Stimulated activated CD4-positive, alpha-beta T cell treated with anti-CD3 and anti-CD28 coated beads, TNF-alpha, amount 100 ng/mL, for 24 hours (primary cell): Measurements from ENCODE around the gene TRABD.
"Not testable (repeated sequence)": the region's sequence is repeated elsewhere in the genome, so short reads cannot be mapped to it uniquely, and the experiment has no call there.

Experiments used
- DNase-seq, 3 experiments: peaks; one replicate each; pipeline ENCODE4 v3.0.0-alpha.2; 2020; ENCODE audit warnings: low read depth in 3 of 3

The TRABD gene

GRCh38 chr22:50151571-50152537 is 33.9 kb upstream of the TRABD start:
- no peak for DNase-seq

GRCh38 chr22:50153056-50153755 is 32.5 kb upstream of the TRABD start:
- no peak for DNase-seq

- no peak for DNase-seq
Observed at GRCh38 chr22:50153756-50154140, 32.0 kb upstream of the TRABD start.

GRCh38 chr22:50157709-50158375 is 27.9 kb upstream of the TRABD start:
- DNase-seq: no peak

- no peak for DNase-seq
Observed at GRCh38 chr22:50160947-50161346, 24.8 kb upstream of the TRABD start.

GRCh38 chr22:50161508-50162390 is 24.0 kb upstream of the TRABD start:
- no peak for DNase-seq

- DNase-seq: no peak
Observed at GRCh38 chr22:50162391-50162956, 23.2 kb upstream of the TRABD start.

- DNase-seq: no peak
Observed at GRCh38 chr22:50165436-50166123, 20.1 kb upstream of the TRABD start.

- no peak for DNase-seq
Observed at GRCh38 chr22:50167689-50168489, 17.8 kb upstream of the TRABD start.

GRCh38 chr22:50168490-50169180 is 17.1 kb upstream of the TRABD start:
- not testable (repeated sequence) for DNase-seq

- no peak for DNase-seq
Observed at GRCh38 chr22:50169181-50169759, 16.4 kb upstream of the TRABD start.

GRCh38 chr22:50169774-50170341 is 15.9 kb upstream of the TRABD start:
- peak; percentile 36 to 61 (median 42) for DNase-seq

GRCh38 chr22:50170453-50171318 is 15.0 kb upstream of the TRABD start, which contains the start of gene PANX2:
PANX2 (plus strand) TSS chr22:50170731; CDS start chr22:50170731, 0 bp downstream.
- no peak for DNase-seq

GRCh38 chr22:50171319-50171964 is 14.3 kb upstream of the TRABD start:
- DNase-seq: no peak

GRCh38 chr22:50171965-50172421 is 13.7 kb upstream of the TRABD start:
- DNase-seq: no peak

- no peak for DNase-seq
Observed at GRCh38 chr22:50173311-50173982, 12.3 kb upstream of the TRABD start.
